ENCODE results near the gene GPS2.

GPS2 gene

DNA sequence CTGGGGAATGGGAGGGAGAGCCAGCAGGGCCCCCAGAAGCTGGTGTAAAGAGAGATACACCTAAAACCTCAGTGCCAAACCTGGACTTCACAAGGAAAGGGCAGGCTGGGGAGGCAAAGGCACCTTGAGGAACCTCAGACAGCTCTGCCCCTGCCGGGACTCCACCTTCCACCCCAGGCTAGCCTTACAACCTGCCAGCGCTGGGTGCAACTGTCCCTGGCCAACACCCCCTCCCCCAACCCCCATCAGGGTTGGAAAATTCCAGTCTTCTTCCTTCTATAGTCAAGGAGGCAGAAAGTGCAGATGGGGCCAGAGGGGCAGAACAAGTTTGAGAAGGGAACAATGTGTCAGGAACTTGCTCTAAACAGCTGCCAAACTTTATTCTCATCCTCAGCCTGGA lies 23.0 kb downstream of the GPS2 start:
- DNase-seq: no peak

- DNase-seq: no peak
These were observed 24.5 kb downstream of the GPS2 start for GRCh38 chr17:7290685-7291084.

GRCh38 chr17:7290166-7290565 lies 25.0 kb downstream of the GPS2 start:
- DNase-seq: no peak

GRCh38 chr17:7289256-7290032 lies 25.7 kb downstream of the GPS2 start:
- no peak for DNase-seq

GRCh38 chr17:7285679-7286078 lies 29.5 kb downstream of the GPS2 start:
- DNase-seq: no peak

GRCh38 chr17:7284911-7285310 lies 30.2 kb downstream of the GPS2 start:
- DNase-seq: no peak

GRCh38 chr17:7283471-7284216 lies 31.5 kb downstream of the GPS2 start:
- DNase-seq: no peak

GRCh38 chr17:7282752-7283321 lies 32.3 kb downstream of the GPS2 start:
- no peak for DNase-seq

- no peak for DNase-seq
These were observed 33.0 kb downstream of the GPS2 start for GRCh38 chr17:7281953-7282751.

- DNase-seq: peak; percentile 81
These were observed 33.8 kb downstream of the GPS2 start, which contains the start of gene SLC2A4 for GRCh38 chr17:7281074-7281952. Gene SLC2A4, plus strand, starts transcription at chr17:7281718. Its CDS starts 217 bp downstream, at chr17:7281935.

GRCh38 chr17:7280519-7281073 lies 34.6 kb downstream of the GPS2 start:
- peak; percentile 82 for DNase-seq

DNA sequence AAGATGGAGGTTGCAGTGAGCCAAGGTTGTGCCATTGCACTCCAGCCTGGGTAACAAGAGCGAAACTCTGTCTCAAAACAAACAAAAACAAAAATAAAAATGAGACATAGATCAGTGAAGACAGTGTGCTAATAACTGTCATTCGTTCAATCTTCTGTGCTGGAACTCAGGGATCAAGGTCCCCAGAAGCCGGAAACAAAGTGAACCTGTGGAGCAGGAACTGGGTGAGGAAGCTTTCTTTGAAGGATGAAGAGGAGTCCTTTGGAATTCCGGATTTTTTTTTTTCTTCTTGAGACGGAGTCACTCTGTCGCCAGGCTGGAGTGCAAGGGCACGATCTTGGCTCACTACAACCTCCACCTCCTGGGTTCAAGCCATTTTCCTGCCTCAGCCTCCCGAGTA lies 35.7 kb downstream of the GPS2 start:
- no peak for DNase-seq

DNA sequence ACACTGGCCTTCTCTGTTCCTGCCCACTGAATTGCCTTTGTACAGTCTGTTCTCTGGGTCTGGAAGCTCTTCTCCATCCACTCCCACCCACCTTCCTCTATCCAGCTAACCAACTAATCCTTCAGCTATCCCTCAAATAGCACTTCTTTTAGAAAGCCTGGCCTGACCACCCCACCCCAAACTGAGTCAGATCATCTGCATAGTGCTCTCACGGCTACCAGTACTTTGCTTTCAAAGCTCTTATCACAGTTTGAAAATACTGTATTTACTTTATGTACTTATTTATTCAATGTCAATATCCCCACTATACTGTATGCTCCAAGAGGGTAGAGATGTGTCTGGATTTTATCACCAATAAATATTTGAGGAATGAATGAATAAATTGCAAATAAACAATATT lies 48.4 kb downstream of the GPS2 start:
- no peak for DNase-seq

DNA sequence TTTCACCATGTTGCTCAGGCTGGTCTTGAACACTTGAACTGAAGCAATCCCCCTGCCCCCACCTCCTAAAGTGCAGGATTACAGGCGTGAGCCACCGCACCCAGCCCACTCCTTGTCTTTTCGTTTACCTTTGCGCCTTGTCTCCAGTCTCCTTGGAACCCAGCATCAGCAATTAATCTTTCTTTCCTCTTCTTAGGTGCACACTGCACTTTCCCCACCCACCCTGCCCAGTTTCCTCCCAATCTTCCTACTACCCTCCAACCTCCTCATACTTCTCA lies 51.4 kb downstream of the GPS2 start:
- DNase-seq: no peak

DNA sequence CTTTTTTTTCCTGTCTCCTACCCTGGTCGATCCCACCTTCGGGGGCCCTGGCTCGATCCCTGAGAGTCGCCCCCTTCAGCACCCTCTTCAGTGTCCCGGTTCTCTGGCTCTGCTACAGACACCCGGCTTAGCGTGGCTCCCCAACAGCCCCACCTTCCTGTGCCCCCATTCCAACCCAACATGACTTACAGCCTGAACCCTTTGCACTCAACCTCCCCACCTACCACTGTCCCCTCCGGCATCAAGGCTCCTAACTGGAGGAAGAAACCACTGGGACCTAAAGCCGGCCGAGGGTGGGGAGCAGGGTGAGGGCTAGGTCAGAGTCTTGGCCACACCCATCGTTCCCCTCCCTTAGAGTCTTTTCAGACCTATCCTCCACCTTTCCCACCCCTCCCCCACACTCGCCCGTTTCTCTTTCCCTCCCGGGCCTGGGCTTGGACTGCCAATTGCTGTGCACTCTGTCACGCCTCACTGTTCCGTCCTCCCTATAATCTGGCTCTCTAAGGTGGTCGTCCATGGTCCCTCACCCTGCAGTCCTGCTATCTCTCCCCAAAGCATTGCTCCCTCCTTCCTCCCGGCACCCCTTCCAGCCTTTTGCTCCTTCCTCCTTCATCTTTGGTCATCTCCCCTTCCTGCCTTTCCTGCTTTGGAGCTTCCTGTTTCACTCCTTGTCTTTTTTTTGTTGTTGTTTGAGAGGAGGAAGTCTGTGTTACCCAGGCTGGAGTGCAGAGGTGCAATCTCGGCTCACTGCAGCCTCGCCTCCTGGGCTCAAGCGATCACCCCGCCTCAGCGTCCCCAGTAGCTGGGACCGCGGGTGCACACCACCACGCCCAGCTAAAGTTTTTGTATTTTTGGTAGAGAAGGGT lies 52.0 kb downstream of the GPS2 start:
- no peak for DNase-seq

Measured in activated T-cell treated with anti-CD3 and anti-CD28 coated beads for 4 hours (primary cell).